SU-DHL-6 (cell line): ENCODE results near the gene NUTM2F.
"Not testable (repeated sequence)": the region's sequence is repeated elsewhere in the genome, so short reads cannot be mapped to it uniquely, and the experiment has no call there.

Experiments used
- EZH2phosphoT487 ChIP-seq: fragments of 200-600 bp; sonication (generic), shearing (Covaris generic); conservative IDR thresholded peaks from 2 replicates; pipeline ENCODE4 v1.6.1; 2018; ENCODE audit warnings: mild to moderate bottlenecking, antibody characterized with exemption, low read length, moderate library complexity, mixed read lengths
- TF ChIP-seq, protein P1 (sequence below): fragments of 200-600 bp; sonication (generic); IDR thresholded peaks from one replicate; pipeline ENCODE4 v1.5.1; 2017; ENCODE audit warnings: antibody characterized with exemption, mild to moderate bottlenecking, low read length, moderate library complexity; ENCODE audit not compliant: insufficient read depth, poor library complexity, severe bottlenecking

- TF ChIP-seq, protein P1, sequence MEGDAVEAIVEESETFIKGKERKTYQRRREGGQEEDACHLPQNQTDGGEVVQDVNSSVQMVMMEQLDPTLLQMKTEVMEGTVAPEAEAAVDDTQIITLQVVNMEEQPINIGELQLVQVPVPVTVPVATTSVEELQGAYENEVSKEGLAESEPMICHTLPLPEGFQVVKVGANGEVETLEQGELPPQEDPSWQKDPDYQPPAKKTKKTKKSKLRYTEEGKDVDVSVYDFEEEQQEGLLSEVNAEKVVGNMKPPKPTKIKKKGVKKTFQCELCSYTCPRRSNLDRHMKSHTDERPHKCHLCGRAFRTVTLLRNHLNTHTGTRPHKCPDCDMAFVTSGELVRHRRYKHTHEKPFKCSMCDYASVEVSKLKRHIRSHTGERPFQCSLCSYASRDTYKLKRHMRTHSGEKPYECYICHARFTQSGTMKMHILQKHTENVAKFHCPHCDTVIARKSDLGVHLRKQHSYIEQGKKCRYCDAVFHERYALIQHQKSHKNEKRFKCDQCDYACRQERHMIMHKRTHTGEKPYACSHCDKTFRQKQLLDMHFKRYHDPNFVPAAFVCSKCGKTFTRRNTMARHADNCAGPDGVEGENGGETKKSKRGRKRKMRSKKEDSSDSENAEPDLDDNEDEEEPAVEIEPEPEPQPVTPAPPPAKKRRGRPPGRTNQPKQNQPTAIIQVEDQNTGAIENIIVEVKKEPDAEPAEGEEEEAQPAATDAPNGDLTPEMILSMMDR = not testable (repeated sequence)
- TF ChIP-seq EZH2phosphoT487 = not testable (repeated sequence)
Measured at GRCh38 chr9:94370266-94370665, 41.8 kb upstream of the NUTM2F start.
